ENCODE data around the gene FMN1.

Gene FMN1

DNA sequence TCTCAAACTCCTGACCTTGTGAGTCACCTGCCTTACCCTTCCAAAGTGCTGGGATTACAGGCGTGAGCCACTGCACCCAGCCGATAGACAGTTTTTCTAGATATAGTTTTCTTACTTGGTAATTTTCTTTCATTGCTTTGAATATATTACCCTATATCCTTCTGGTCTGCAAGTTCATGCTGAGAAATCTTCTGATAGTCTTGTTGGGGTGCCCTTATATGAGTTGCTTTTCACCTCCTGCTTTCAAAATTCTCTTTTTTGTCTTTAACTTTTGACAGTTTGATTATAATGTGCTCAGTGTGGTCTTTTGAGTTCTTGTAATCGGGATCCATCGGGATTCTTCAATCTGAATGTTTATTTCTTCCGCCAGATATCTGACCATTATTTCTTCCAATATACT is 259.4 kb downstream of the FMN1 start:
- no peaks in the 10 kb centered on the region for H3K79me2 ChIP-seq
- H3K4me3 ChIP-seq (ENCODE audit: low read depth, low read length) = no peak overlapping the region
- TF ChIP-seq, protein P1, sequence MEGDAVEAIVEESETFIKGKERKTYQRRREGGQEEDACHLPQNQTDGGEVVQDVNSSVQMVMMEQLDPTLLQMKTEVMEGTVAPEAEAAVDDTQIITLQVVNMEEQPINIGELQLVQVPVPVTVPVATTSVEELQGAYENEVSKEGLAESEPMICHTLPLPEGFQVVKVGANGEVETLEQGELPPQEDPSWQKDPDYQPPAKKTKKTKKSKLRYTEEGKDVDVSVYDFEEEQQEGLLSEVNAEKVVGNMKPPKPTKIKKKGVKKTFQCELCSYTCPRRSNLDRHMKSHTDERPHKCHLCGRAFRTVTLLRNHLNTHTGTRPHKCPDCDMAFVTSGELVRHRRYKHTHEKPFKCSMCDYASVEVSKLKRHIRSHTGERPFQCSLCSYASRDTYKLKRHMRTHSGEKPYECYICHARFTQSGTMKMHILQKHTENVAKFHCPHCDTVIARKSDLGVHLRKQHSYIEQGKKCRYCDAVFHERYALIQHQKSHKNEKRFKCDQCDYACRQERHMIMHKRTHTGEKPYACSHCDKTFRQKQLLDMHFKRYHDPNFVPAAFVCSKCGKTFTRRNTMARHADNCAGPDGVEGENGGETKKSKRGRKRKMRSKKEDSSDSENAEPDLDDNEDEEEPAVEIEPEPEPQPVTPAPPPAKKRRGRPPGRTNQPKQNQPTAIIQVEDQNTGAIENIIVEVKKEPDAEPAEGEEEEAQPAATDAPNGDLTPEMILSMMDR (IDR thresholded peaks at IDR 0.05) = no peak

DNA sequence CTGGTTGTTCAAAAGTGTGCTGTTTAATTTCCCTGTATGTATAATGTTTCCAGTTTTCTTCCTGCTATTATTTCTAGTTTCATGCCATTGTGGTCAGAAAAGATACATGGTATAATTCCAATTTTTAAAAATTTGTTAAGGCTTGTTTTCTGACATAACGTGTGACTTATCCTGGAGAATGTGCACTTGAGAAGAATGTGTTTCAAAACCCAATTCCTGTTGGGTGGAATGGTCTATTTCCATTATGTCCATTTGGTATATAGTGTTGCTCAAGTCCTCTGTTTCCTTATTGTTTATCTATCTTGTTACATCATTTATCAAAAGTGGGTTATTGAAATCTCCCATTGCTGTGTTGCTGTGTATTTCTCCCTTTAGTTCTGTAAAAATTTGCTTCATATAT is 261.3 kb downstream of the FMN1 start:
- no peak overlapping the region for H3K9ac ChIP-seq
- H3K4me3 ChIP-seq (ENCODE audit: low read depth, low read length) = no peak overlapping the region

More for the DNA sequence above, 259.4 kb downstream of the FMN1 start:
- Histone ChIP-seq H3K4me2 (ENCODE audit: low read length) (no peak overlapping the region), H3K27me3 (ENCODE audit: control insufficient read depth, insufficient read depth, low read length) (no peaks in the 10 kb centered on the region), H3K36me3 (ENCODE audit: control insufficient read depth, insufficient read depth, low read length) (no peaks in the 10 kb centered on the region), H3K9ac (no peak overlapping the region), H3K4me1 (no peaks in the 10 kb centered on the region), H3K9me3 (ENCODE audit: control insufficient read depth, low read length) (no peaks in the 10 kb centered on the region), H3K27ac (no peak overlapping the region), H2AFZ (no peak overlapping the region)

GRCh38 chr15:32928876-32929275 is 265.6 kb downstream of the FMN1 start:
- no peak overlapping the region for H3K9ac ChIP-seq
- no peaks in the 10 kb centered on the region for H3K79me2 ChIP-seq
- H3K27ac ChIP-seq = no peak overlapping the region
- H3K36me3 ChIP-seq (ENCODE audit: control insufficient read depth, insufficient read depth, low read length) = no peaks in the 10 kb centered on the region
- TF ChIP-seq, protein P1 (IDR thresholded peaks at IDR 0.05) = no peak
- no peak overlapping the region for H2AFZ ChIP-seq
- H3K4me1 ChIP-seq = no peaks in the 10 kb centered on the region
- H3K4me3 ChIP-seq (ENCODE audit: low read depth, low read length) = no peak overlapping the region
- no peak overlapping the region for H3K4me2 ChIP-seq (ENCODE audit: low read length)
- no peaks in the 10 kb centered on the region for H3K27me3 ChIP-seq (ENCODE audit: control insufficient read depth, insufficient read depth, low read length)
- no peaks in the 10 kb centered on the region for H3K9me3 ChIP-seq (ENCODE audit: control insufficient read depth, low read length)

More for the DNA sequence above, 261.3 kb downstream of the FMN1 start:
- no peaks in the 10 kb centered on the region for H3K4me1 ChIP-seq
- no peaks in the 10 kb centered on the region for H3K9me3 ChIP-seq (ENCODE audit: control insufficient read depth, low read length)
- H3K36me3 ChIP-seq (ENCODE audit: control insufficient read depth, insufficient read depth, low read length) = no peaks in the 10 kb centered on the region
- TF ChIP-seq, protein P1 (IDR thresholded peaks at IDR 0.05) = no peak
- no peak overlapping the region for H3K27ac ChIP-seq
- H3K4me2 ChIP-seq (ENCODE audit: low read length) = no peak overlapping the region
- no peaks in the 10 kb centered on the region for H3K79me2 ChIP-seq
- H3K27me3 ChIP-seq (ENCODE audit: control insufficient read depth, insufficient read depth, low read length) = no peaks in the 10 kb centered on the region
- no peak overlapping the region for H2AFZ ChIP-seq

- Histone ChIP-seq H3K9me3 (ENCODE audit: control insufficient read depth, low read length) (no peaks in the 10 kb centered on the region), H2AFZ (no peak overlapping the region), H3K4me1 (no peaks in the 10 kb centered on the region), H3K79me2 (no peaks in the 10 kb centered on the region), H3K4me2 (ENCODE audit: low read length) (no peak overlapping the region), H3K27me3 (ENCODE audit: control insufficient read depth, insufficient read depth, low read length) (no peaks in the 10 kb centered on the region), H3K4me3 (ENCODE audit: low read depth, low read length) (no peak overlapping the region), H3K36me3 (ENCODE audit: control insufficient read depth, insufficient read depth, low read length) (no peaks in the 10 kb centered on the region), H3K27ac (no peak overlapping the region), H3K9ac (no peak overlapping the region)
- TF ChIP-seq, protein P1 (IDR thresholded peaks at IDR 0.05) = no peak
These were observed 267.4 kb downstream of the FMN1 start for GRCh38 chr15:32927124-32927523.

DNA sequence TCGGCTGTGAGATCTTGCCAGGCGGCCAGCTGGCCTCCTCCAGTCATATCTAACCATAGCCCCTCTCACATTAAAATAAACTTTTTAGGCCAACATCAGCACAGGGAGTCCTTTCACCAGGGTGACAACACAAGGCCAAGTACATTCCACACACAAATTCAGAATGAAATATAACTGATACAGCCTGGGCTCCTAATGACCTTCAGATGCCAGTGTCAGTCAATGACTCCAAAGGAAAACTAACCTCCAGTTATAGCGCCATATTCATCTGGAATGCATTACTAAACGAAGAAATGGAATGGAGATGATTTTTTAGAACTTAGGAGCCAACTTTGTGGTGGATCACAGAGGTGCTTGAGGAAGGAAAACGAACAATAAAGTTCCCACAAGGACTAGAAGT is 271.3 kb downstream of the FMN1 start:
- Histone ChIP-seq H3K9ac (no peak overlapping the region), H3K4me1 (no peaks in the 10 kb centered on the region), H3K27ac (no peak overlapping the region), H3K4me2 (ENCODE audit: low read length) (no peak overlapping the region), H2AFZ (no peak overlapping the region), H3K36me3 (ENCODE audit: control insufficient read depth, insufficient read depth, low read length) (no peaks in the 10 kb centered on the region), H3K79me2 (no peaks in the 10 kb centered on the region), H3K4me3 (ENCODE audit: low read depth, low read length) (no peak overlapping the region), H3K27me3 (ENCODE audit: control insufficient read depth, insufficient read depth, low read length) (no peaks in the 10 kb centered on the region), H3K9me3 (ENCODE audit: control insufficient read depth, low read length) (no peaks in the 10 kb centered on the region)
- TF ChIP-seq, protein P1 (IDR thresholded peaks at IDR 0.05) = no peak

All from parathyroid adenoma (tissue), 2 donors.